Measurements from ENCODE around the gene METTL25B.
A peak's percentile ranks its signal among the peaks of the same experiment; 100 is the strongest.
"Not testable (repeated sequence)": the region's sequence is repeated elsewhere in the genome, so short reads cannot be mapped to it uniquely, and the experiment has no call there.

Gene METTL25B

GRCh38 chr1:156760092-156760795 is 32.0 kb downstream of the METTL25B start:
- no peak overlapping the region; the same call in 1 of the 2 replicates for H3K27ac ChIP-seq
- TF ChIP-seq ZFX (IDR thresholded peaks at IDR 0.05; ENCODE audit: borderline replicate concordance), result no peak
- TF ChIP-seq, protein P1, sequence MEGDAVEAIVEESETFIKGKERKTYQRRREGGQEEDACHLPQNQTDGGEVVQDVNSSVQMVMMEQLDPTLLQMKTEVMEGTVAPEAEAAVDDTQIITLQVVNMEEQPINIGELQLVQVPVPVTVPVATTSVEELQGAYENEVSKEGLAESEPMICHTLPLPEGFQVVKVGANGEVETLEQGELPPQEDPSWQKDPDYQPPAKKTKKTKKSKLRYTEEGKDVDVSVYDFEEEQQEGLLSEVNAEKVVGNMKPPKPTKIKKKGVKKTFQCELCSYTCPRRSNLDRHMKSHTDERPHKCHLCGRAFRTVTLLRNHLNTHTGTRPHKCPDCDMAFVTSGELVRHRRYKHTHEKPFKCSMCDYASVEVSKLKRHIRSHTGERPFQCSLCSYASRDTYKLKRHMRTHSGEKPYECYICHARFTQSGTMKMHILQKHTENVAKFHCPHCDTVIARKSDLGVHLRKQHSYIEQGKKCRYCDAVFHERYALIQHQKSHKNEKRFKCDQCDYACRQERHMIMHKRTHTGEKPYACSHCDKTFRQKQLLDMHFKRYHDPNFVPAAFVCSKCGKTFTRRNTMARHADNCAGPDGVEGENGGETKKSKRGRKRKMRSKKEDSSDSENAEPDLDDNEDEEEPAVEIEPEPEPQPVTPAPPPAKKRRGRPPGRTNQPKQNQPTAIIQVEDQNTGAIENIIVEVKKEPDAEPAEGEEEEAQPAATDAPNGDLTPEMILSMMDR (IDR thresholded peaks at IDR 0.05), result no peak

DNA sequence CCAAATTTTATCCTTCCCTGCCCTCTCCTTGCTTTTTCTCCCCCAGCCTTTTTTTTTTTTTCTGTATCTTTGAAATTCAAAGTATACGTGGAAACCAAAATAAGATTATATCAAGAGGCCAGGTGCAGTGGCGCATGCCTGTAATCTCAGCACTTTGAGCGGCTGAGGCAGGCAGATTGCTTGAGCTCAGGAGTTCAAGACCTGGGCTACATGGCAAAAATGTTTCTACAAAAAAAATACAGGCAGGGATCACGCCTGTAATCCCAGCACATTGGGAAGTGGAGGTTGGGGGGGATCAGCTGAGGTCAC is 32.5 kb downstream of the METTL25B start:
- H3K27ac ChIP-seq, result no peak overlapping the region
- TF ChIP-seq, protein P1 (IDR thresholded peaks at IDR 0.05), result no peak
- TF ChIP-seq ZFX (IDR thresholded peaks at IDR 0.05; ENCODE audit: borderline replicate concordance), result no peak

DNA sequence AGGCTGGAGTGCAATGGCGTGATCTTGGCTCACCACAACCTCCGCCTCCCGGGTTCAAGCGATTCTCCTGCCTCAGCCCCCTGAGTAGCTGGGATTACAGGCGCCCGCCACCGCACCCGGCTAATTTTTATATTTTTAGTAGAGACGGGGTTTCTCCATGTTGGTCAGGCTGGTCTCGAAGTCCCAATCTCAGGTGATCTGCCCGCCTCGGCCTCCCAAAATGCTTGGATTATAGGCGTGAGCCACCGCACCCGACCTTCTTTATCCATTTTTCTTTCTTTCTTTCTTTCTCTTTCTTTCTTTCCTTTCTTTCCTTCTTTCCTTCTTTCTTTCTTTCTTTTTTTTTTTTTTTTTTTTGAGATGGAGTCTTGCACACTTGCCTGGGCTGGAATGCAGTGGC is 36.9 kb downstream of the METTL25B start:
- H3K27ac ChIP-seq, result not testable (repeated sequence)

DNA sequence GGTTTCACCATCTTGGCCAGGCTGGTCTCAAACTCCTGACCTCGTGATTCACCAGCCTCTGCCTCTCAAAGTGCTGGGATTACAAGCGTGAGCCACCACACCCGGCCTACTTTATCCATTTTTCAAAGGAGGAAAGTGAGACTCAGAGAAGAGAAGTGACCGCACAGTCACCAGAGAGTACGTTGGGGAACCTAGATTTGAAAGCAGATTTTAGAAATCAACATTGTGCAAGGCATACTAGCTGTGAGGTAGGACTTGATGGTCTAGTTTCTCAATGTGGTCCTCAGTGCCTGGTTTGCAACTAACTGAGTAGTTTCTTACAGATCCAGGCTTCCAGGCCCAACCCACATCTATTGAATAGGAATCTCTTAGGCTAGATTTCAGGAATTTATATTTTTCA is 37.4 kb downstream of the METTL25B start:
- H3K27ac ChIP-seq, result peak overlapping the region; percentile 88

DNA sequence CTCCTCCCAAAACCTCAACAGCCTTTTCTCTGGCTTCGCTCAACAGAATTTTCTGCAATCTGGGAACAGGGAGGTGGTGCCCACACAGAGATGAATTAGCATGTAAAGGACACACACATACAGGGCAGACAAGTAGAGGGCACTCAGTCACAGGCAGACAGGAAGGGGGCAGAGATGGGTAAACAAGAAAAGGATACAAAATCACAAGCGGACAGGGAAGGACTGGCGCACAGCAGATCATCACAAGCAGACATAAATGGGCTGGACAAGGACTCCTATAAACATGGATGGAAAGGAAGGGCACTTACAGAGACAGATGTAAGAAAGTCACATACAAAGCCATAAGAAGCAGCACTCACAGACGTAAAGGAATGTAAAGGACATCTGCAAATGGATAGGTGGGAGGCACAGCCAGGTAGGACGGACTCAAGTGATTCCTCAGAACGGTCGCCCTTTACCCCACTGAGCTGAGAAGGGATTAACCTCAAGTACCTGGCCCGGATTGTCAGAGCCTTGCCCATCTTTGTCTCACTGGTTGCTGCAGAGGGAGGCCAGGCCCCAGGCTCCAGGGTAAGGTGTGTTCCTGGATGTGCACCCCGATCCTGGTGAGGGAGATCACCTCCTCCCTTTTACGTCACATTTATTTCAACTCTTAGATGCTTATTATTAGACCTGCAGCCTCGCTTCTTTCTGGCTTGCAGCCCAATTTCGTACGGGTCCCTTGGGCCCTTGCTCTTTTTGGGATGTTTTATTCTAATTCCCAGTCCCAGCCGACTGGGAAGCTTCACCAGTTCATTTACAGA is 38.2 kb downstream of the METTL25B start:
- peak overlapping the region; percentile 88 for H3K27ac ChIP-seq
- no peak for TF ChIP-seq ZFX (IDR thresholded peaks at IDR 0.05; ENCODE audit: borderline replicate concordance)
- TF ChIP-seq, protein P1 (IDR thresholded peaks at IDR 0.05), result no peak

More for the DNA sequence above, 37.4 kb downstream of the METTL25B start:
- TF ChIP-seq, protein P1 (IDR thresholded peaks at IDR 0.05), result no peak
- TF ChIP-seq ZFX (IDR thresholded peaks at IDR 0.05; ENCODE audit: borderline replicate concordance), result no peak

GRCh38 chr1:156767101-156767878 is 39.0 kb downstream of the METTL25B start, which contains the start of gene PRCC:
Gene PRCC (plus strand): TSS chr1:156767535. CDS start chr1:156767772, 237 bp downstream.
- TF ChIP-seq ZFX (IDR thresholded peaks at IDR 0.05; ENCODE audit: borderline replicate concordance), result peak; percentile 97
- TF ChIP-seq, protein P1 (IDR thresholded peaks at IDR 0.05), result no peak
- peak within 1 kb of the TSS; percentile 88 for H3K27ac ChIP-seq

DNA sequence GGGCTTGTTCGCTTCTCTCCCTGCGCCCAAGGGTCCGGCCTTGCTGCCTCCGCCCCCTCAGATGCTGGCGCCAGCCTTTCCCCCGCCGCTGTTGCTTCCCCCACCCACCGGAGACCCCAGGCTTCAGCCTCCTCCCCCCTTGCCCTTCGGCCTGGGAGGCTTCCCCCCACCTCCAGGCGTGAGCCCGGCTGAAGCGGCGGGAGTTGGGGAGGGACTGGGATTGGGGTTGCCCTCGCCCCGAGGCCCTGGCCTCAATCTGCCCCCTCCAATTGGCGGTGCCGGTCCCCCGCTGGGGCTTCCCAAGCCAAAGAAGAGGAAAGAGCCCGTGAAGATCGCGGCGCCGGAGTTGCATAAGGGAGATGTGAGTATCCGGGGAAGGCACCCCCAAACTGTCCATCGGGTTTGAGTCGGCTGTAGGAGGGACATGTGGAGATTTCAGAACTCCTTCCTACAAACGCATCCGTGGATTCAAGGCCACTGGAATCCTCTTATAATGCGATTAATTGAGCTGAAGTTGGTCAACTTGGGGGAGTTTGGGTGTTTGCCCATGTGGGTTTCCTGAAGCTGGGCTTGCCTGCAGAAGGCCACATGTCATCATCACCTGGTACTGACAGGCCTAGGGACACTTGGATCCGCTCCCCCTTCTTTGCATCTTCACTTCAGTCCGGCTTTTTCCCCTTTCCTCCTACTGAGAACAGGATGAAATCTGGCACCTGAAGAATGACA is 39.8 kb downstream of the METTL25B start:
- TF ChIP-seq ZFX (IDR thresholded peaks at IDR 0.05; ENCODE audit: borderline replicate concordance), result no peak
- TF ChIP-seq, protein P1 (IDR thresholded peaks at IDR 0.05), result no peak
- peak overlapping the region; percentile 88 for H3K27ac ChIP-seq

Data from 22Rv1 (cell line).